ENCODE data around the gene CSKMT. TPM values are rescaled to one million over a fixed set of nuclear protein-coding genes. Genes with fewer than 3 reads are reported as not detected.
A peak's percentile ranks its signal among the peaks of the same experiment; 100 is the strongest.
"Not testable (repeated sequence)": the region's sequence is repeated elsewhere in the genome, so short reads cannot be mapped to it uniquely, and the experiment has no call there.

The CSKMT gene
- total RNA-seq, 1 experiment from 2014 or later: 9.8 TPM

DNA sequence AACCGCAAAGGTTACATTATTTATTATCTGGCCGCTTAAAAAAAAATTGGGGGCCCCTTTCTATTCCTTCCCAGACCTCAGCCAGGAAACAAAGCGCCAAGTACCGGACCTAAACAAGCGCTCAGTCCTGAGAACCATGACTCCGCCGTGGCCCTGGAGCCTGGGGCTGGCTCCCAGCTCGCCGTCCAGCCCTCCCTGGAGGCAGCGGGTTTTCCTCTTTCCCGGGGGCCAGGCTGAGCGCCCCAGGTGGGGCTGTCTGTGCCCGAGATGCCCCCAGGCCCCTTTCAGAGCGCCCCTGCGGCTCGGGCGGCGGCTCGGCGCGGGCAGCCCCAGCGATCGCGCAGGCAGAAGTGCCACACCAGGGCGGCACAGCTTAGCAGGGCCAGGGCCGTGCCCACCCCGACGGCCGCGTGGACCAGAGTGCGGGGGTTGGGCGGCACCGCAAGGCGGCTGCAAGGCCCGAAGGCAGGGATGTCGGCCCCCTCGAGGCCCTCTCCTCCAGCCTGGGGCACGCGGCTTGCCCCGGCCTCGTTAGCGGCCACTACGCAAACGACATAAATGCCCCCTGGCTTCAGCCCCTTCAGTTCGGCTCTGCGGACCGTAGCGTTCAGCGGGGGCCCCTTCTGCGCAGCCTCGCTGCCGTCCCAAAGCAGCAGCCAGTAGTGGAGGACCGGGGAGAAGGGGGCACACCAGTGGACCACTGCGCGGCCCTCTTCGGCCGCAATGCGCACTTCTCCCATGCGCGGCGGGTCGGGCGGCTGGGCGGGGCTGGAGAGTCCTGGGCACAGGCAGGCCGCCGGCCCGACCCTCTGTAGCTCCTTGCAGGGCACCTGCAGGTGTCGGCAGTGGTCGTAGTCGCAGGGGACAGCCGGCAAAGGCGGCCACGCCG is 22.6 kb downstream of the CSKMT start:
- Histone ChIP-seq H3K4me1 (replicated peaks) (peaks cover 12% of the 10 kb centered on the region), H3K27me3 (replicated peaks) (no peaks in the 10 kb centered on the region), H3K36me3 (peaks cover 29% of the 10 kb centered on the region), H3K9me3 (replicated peaks) (no peaks in the 10 kb centered on the region), H3K4me3 (no peak overlapping the region), H3K27ac (no peak overlapping the region)
- no peak for DNase-seq (ENCODE audit: low read depth in 1 of 2, low spot score in 2 of 2)

DNA sequence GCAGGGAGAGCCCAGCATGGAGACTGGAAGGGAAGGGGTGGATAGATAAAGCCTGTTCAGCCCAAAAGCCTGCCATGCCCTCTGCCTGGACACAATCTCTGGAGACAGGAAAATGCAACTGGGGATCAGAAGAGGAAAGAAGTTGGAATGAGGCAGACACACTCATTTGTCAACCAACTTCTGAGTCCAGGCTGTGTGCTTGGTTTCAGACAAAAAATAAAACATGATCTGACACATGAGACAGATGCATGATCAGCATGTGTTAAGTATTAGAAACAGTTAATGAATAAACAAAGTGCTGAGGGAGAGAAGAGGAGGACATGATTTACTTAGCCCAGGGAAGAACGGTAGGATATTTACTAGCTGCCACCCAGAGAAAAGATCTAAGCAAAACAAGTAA is 23.4 kb downstream of the CSKMT start:
- DNase-seq (ENCODE audit: low read depth in 1 of 2, low spot score in 2 of 2): no peak
- Histone ChIP-seq H3K27me3 (replicated peaks) (no peaks in the 10 kb centered on the region), H3K4me1 (replicated peaks) (peaks cover 12% of the 10 kb centered on the region), H3K9me3 (replicated peaks) (no peaks in the 10 kb centered on the region), H3K27ac (no peak overlapping the region), H3K36me3 (peaks cover 36% of the 10 kb centered on the region), H3K4me3 (no peak overlapping the region)

DNA sequence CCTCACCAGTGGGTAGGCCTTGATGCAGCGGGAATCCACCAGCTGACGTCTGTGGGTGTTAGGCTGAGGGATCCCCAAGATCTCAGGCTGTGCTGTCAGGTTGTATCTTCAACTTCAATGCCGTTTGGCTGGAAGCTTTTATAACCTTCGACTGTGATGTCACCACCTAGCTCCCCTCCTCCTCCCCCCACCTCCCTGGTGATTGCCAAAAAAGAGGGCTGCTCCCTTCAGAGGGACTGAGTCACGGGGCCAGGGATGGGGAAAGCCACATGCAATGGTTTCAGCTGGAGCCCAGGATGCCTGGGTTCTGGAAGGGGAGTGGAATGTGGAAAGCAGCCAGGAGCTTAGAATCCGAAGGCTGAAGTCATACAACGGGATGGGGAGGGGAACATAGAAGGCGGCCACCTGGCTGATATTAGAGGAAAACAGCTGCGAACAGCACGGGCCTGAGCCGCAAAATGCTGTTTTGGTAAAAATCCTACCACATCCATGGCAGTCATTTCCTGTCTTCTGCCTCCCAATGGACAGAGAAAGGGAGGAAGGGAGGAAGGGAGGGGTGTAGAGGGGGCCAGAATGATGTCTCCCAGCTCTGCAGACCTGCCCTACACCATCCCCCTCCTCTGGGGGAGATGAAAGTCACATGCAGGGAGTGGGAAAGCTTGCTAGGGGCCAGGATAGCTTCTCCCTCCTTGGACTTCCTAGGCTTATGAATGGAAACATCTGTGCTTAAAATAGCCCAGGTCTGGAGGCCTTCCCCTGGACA is 24.5 kb downstream of the CSKMT start, which contains the start of gene LRRN4CL:
Gene LRRN4CL, minus strand, starts transcription at position 110 of the 763 bp plus-strand sequence. CDS start 1,022 bp downstream, outside the sequence.
- Histone ChIP-seq H3K27ac (peak within 1 kb of the TSS; percentile 13; the same call in 1 of the 2 replicates), H3K36me3 (peaks cover 46% of the 10 kb centered on the region), H3K27me3 (replicated peaks) (no peaks in the 10 kb centered on the region), H3K4me1 (replicated peaks) (peaks cover 12% of the 10 kb centered on the region), H3K4me3 (no peak within 1 kb of the TSS), H3K9me3 (replicated peaks) (no peaks in the 10 kb centered on the region)
- DNase-seq (ENCODE audit: low read depth in 1 of 2, low spot score in 2 of 2): peak; percentile 65 to 86

GRCh38 chr11:62693624-62694023 is 28.5 kb downstream of the CSKMT start:
- not testable (repeated sequence) for H3K27ac ChIP-seq; H3K4me3 ChIP-seq; H3K27me3 ChIP-seq (replicated peaks); H3K9me3 ChIP-seq (replicated peaks); DNase-seq (ENCODE audit: low read depth in 1 of 2, low spot score in 2 of 2)
- Histone ChIP-seq H3K4me1 (replicated peaks) (peaks cover 12% of the 10 kb centered on the region), H3K36me3 (peaks cover 57% of the 10 kb centered on the region)

GRCh38 chr11:62694455-62695167 is 29.5 kb downstream of the CSKMT start:
- H3K27ac ChIP-seq: no peak overlapping the region
- DNase-seq (ENCODE audit: low read depth in 1 of 2, low spot score in 2 of 2): peak; percentile 74 to 88

GRCh38 chr11:62702246-62702645 is 37.1 kb downstream of the CSKMT start:
- no peak for DNase-seq (ENCODE audit: low read depth in 1 of 2, low spot score in 2 of 2)
- peaks cover 13% of the 10 kb centered on the region for H3K4me1 ChIP-seq (replicated peaks)
- H3K27me3 ChIP-seq (replicated peaks): no peaks in the 10 kb centered on the region
- no peak overlapping the region for H3K27ac ChIP-seq
- no peaks in the 10 kb centered on the region for H3K9me3 ChIP-seq (replicated peaks)
- no peak overlapping the region for H3K4me3 ChIP-seq
- H3K36me3 ChIP-seq: peaks cover 74% of the 10 kb centered on the region

More at GRCh38 chr11:62694455-62695167, 29.5 kb downstream of the CSKMT start:
- H3K4me3 ChIP-seq: no peak overlapping the region
- H3K4me1 ChIP-seq (replicated peaks): peaks cover 6% of the 10 kb centered on the region
- no peaks in the 10 kb centered on the region for H3K9me3 ChIP-seq (replicated peaks)
- H3K27me3 ChIP-seq (replicated peaks): no peaks in the 10 kb centered on the region
- peaks cover 64% of the 10 kb centered on the region for H3K36me3 ChIP-seq

DNA sequence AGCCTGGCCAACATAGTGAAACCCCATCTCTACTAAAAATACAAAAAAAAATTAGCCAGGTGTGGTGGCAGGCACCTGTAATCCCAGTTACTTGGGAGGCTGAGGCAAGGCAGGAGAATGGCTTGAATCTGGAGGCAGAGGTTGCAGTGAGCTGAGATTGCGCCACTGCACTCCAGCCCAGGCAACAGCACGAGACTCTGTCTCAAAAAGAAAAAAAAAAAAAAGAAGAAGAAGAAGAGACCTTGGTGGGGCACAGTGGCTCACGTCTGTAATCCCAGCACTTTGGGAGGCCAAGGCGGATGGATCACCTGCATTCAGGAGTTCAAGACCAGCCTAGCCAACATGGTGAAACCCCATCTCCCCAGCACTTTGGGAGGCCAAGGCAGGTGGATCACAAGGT is 38.8 kb downstream of the CSKMT start:
- not testable (repeated sequence) for DNase-seq (ENCODE audit: low read depth in 1 of 2, low spot score in 2 of 2); H3K4me3 ChIP-seq; H3K27ac ChIP-seq; H3K27me3 ChIP-seq (replicated peaks); H3K9me3 ChIP-seq (replicated peaks)
- H3K36me3 ChIP-seq: peaks cover 82% of the 10 kb centered on the region
- peaks cover 17% of the 10 kb centered on the region for H3K4me1 ChIP-seq (replicated peaks)

GRCh38 chr11:62705413-62705812 is 40.3 kb downstream of the CSKMT start:
- peak overlapping the region; percentile 67 for H3K27ac ChIP-seq
- no peaks in the 10 kb centered on the region for H3K9me3 ChIP-seq (replicated peaks)
- no peak for DNase-seq (ENCODE audit: low read depth in 1 of 2, low spot score in 2 of 2)
- H3K36me3 ChIP-seq: peaks cover 80% of the 10 kb centered on the region
- peak overlapping the region; percentile 56 for H3K4me3 ChIP-seq
- H3K4me1 ChIP-seq (replicated peaks): peaks cover 29% of the 10 kb centered on the region
- no peaks in the 10 kb centered on the region for H3K27me3 ChIP-seq (replicated peaks)

- Histone ChIP-seq H3K27me3 (replicated peaks) (no peaks in the 10 kb centered on the region), H3K4me1 (replicated peaks) (peaks cover 30% of the 10 kb centered on the region), H3K36me3 (peaks cover 80% of the 10 kb centered on the region), H3K9me3 (replicated peaks) (no peaks in the 10 kb centered on the region), H3K27ac (peak overlapping the region; percentile 67), H3K4me3 (peak overlapping the region; percentile 56)
- DNase-seq (ENCODE audit: low read depth in 1 of 2, low spot score in 2 of 2): peak; percentile 96 to 98
Observed at GRCh38 chr11:62705880-62706849, 41.1 kb downstream of the CSKMT start.

GRCh38 chr11:62706850-62707247 is 41.7 kb downstream of the CSKMT start:
- H3K27ac ChIP-seq: no peak overlapping the region
- H3K4me1 ChIP-seq (replicated peaks): peaks cover 30% of the 10 kb centered on the region
- peaks cover 81% of the 10 kb centered on the region for H3K36me3 ChIP-seq
- H3K27me3 ChIP-seq (replicated peaks): no peaks in the 10 kb centered on the region
- no peaks in the 10 kb centered on the region for H3K9me3 ChIP-seq (replicated peaks)
- no peak overlapping the region for H3K4me3 ChIP-seq
- DNase-seq (ENCODE audit: low read depth in 1 of 2, low spot score in 2 of 2): no peak

GRCh38 chr11:62707277-62707861 is 42.3 kb downstream of the CSKMT start, which contains the start of the genes BSCL2 and GNG3:
BSCL2 (minus strand) TSS chr11:62707424; CDS start chr11:62707195, 229 bp downstream.
GNG3 (plus strand) TSS chr11:62707676; CDS start chr11:62708296, 620 bp downstream.
- Histone ChIP-seq H3K4me3 (peak within 1 kb of the TSS; percentile 56), H3K36me3 (peaks cover 81% of the 10 kb centered on the region), H3K27me3 (replicated peaks) (no peaks in the 10 kb centered on the region), H3K4me1 (replicated peaks) (peaks cover 30% of the 10 kb centered on the region), H3K9me3 (replicated peaks) (no peaks in the 10 kb centered on the region), H3K27ac (no peak within 1 kb of the TSS)
- no peak for DNase-seq (ENCODE audit: low read depth in 1 of 2, low spot score in 2 of 2)

DNA sequence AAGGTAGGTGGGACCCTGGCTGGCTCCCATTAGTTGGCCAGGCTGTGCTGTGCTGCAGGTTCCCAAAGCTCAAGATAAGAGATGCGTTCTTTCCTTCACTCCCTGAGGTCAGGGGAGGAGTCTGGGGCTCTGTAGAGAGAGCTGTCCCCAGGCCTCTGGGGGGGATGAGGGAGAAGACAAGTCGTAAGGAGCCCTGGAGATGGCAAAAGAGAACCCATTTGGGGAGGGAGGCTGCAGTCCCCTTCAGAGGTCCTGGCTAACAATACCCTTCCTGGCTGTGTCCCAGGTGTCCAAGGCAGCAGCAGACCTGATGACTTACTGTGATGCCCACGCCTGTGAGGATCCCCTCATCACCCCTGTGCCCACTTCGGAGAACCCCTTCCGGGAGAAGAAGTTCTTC is 43.3 kb downstream of the CSKMT start:
- H3K27me3 ChIP-seq (replicated peaks): no peaks in the 10 kb centered on the region
- H3K9me3 ChIP-seq (replicated peaks): no peaks in the 10 kb centered on the region
- peaks cover 30% of the 10 kb centered on the region for H3K4me1 ChIP-seq (replicated peaks)
- no peak overlapping the region for H3K27ac ChIP-seq
- peaks cover 86% of the 10 kb centered on the region for H3K36me3 ChIP-seq
- DNase-seq (ENCODE audit: low read depth in 1 of 2, low spot score in 2 of 2): no peak
- no peak overlapping the region for H3K4me3 ChIP-seq
